ENCODE measurements around the gene MCTP1.

DNA sequence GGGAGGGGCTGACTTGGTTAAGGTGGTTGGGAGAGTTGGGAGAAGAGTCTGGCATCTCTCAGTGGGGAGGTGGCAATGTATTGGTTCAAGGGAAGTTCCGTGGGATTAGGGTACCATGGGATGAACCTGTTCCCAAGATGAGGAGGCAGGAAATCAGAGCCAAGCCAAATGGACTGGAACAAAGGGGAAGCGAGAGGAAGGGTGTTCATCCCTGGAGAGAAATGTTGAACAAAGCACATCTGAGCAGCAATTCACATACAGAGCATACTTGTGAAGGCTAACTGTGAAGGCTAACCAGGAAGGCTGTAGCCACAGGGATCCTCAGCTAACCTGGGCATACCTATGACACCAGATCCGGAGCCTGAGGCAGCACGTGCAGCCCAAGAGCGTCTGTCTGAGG, 214.0 kb downstream of the MCTP1 start:
- TF ChIP-seq, protein P1, sequence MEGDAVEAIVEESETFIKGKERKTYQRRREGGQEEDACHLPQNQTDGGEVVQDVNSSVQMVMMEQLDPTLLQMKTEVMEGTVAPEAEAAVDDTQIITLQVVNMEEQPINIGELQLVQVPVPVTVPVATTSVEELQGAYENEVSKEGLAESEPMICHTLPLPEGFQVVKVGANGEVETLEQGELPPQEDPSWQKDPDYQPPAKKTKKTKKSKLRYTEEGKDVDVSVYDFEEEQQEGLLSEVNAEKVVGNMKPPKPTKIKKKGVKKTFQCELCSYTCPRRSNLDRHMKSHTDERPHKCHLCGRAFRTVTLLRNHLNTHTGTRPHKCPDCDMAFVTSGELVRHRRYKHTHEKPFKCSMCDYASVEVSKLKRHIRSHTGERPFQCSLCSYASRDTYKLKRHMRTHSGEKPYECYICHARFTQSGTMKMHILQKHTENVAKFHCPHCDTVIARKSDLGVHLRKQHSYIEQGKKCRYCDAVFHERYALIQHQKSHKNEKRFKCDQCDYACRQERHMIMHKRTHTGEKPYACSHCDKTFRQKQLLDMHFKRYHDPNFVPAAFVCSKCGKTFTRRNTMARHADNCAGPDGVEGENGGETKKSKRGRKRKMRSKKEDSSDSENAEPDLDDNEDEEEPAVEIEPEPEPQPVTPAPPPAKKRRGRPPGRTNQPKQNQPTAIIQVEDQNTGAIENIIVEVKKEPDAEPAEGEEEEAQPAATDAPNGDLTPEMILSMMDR (IDR thresholded peaks at IDR 0.05; ENCODE audit: poor library complexity, severe bottlenecking): no peak
- TF ChIP-seq EP300 (conservative IDR thresholded peaks at IDR 0.05; ENCODE audit: poor library complexity, severe bottlenecking) (no peak), TAF1 (IDR thresholded peaks at IDR 0.05; ENCODE audit: low read depth) (no peak), POLR2AphosphoS5 (IDR thresholded peaks at IDR 0.05) (no peak), SMC3 (conservative IDR thresholded peaks at IDR 0.05; ENCODE audit: poor library complexity) (no peak)

Data from neural cell (in vitro differentiated cells).